ENCODE measurements around the gene ZNF483.

DNA sequence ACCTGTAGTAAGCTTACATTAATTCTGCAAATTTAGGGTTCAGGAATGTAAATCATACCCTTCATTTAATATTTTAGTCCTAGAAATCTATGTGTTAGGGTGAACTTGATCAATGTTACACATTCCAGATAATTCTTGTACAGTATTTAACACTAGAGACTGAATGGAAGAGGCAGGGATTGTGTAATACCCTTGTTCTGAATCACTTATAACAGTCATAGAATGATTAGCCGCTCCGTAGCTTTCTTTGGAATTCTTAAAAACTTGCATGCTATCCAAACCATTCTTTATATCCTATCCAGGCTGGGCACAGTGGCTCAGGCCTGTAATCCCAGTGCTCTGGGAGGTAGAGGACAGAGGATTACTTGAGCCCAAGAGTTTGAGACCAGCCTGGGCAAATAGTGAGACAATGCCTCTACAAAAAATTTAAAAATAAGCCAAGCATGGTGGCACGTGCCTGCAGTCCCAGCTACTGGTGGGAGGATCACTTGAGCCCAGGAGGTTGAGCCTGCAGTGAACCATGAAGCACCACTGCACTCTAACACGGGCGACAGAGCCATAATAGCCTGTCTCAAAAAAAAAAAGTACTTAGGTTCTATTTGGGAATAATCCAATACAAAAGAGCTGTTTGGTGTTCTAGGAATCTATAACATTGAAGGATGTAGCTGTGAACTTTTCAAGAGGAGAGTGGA lies 8.3 kb downstream of the ZNF483 start:
- TF ChIP-seq POLR2AphosphoS5 (IDR thresholded peaks at IDR 0.05; ENCODE audit: low read depth) (no peak), GABPA (IDR thresholded peaks at IDR 0.05; ENCODE audit: low read depth) (no peak), SPI1 (IDR thresholded peaks at IDR 0.05; ENCODE audit: borderline replicate concordance, low read depth) (no peak)
- TF ChIP-seq, protein P1, sequence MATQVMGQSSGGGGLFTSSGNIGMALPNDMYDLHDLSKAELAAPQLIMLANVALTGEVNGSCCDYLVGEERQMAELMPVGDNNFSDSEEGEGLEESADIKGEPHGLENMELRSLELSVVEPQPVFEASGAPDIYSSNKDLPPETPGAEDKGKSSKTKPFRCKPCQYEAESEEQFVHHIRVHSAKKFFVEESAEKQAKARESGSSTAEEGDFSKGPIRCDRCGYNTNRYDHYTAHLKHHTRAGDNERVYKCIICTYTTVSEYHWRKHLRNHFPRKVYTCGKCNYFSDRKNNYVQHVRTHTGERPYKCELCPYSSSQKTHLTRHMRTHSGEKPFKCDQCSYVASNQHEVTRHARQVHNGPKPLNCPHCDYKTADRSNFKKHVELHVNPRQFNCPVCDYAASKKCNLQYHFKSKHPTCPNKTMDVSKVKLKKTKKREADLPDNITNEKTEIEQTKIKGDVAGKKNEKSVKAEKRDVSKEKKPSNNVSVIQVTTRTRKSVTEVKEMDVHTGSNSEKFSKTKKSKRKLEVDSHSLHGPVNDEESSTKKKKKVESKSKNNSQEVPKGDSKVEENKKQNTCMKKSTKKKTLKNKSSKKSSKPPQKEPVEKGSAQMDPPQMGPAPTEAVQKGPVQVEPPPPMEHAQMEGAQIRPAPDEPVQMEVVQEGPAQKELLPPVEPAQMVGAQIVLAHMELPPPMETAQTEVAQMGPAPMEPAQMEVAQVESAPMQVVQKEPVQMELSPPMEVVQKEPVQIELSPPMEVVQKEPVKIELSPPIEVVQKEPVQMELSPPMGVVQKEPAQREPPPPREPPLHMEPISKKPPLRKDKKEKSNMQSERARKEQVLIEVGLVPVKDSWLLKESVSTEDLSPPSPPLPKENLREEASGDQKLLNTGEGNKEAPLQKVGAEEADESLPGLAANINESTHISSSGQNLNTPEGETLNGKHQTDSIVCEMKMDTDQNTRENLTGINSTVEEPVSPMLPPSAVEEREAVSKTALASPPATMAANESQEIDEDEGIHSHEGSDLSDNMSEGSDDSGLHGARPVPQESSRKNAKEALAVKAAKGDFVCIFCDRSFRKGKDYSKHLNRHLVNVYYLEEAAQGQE (IDR thresholded peaks at IDR 0.05; ENCODE audit: insufficient replicate concordance, low read depth) = no peak
- TF ChIP-seq, protein P2, sequence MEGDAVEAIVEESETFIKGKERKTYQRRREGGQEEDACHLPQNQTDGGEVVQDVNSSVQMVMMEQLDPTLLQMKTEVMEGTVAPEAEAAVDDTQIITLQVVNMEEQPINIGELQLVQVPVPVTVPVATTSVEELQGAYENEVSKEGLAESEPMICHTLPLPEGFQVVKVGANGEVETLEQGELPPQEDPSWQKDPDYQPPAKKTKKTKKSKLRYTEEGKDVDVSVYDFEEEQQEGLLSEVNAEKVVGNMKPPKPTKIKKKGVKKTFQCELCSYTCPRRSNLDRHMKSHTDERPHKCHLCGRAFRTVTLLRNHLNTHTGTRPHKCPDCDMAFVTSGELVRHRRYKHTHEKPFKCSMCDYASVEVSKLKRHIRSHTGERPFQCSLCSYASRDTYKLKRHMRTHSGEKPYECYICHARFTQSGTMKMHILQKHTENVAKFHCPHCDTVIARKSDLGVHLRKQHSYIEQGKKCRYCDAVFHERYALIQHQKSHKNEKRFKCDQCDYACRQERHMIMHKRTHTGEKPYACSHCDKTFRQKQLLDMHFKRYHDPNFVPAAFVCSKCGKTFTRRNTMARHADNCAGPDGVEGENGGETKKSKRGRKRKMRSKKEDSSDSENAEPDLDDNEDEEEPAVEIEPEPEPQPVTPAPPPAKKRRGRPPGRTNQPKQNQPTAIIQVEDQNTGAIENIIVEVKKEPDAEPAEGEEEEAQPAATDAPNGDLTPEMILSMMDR (IDR thresholded peaks at IDR 0.05; ENCODE audit: insufficient read depth, low read length) = no peak

Measured in HL-60 (cell line).